ENCODE measurements around the gene SVOP. TPM values are rescaled to one million over a fixed set of nuclear protein-coding genes. Genes with fewer than 3 reads are reported as not detected.

The SVOP gene
- total and polyA plus RNA-seq, 2 donors (not counting 1 experiment from before 2014, with no cell fraction given): not detected

GRCh38 chr12:108915632-108916133 lies 105.2 kb downstream of the SVOP start:
- no peak overlapping the region for H3K4me3 Mint-ChIP-seq
- POLR2A ChIA-PET: no interaction called here
- TF ChIP-seq CTCF (IDR thresholded peaks at IDR 0.05) (no peak), EZH2 (IDR thresholded peaks at IDR 0.05; ENCODE audit: borderline replicate concordance, insufficient read depth, low read depth, low read length, poor library complexity, severe bottlenecking) (no peak)
- peaks cover 9% of the 10 kb centered on the region for H3K27me3 Mint-ChIP-seq
- H3K4me1 Mint-ChIP-seq: no peaks in the 10 kb centered on the region
- no peak overlapping the region for H3K9ac ChIP-seq (ENCODE audit: low read length)
- H3K27ac Mint-ChIP-seq: no peak overlapping the region
- ATAC-seq (ENCODE audit: low read depth) (no peak), DNase-seq (no peak)
- CTCF ChIA-PET: no interaction called here
- no peak overlapping the region for H3K4me3 ChIP-seq (ENCODE audit: control extremely low read depth in 1 of 5, extremely low read depth in 1 of 5, insufficient read depth in 1 of 5, low read depth in 2 of 5, low read length in 4 of 5)
- no peaks in the 10 kb centered on the region for H3K36me3 ChIP-seq (replicated peaks in 1 of 2; ENCODE audit: control extremely low read depth in 1 of 2, control insufficient read depth in 1 of 2, extremely low read depth in 1 of 2, insufficient read depth in 2 of 2, low read length in 1 of 2)
- peaks cover 0 to 13% (median 5%) of the 10 kb centered on the region in 3 donors for H3K9me3 ChIP-seq (ENCODE audit: control extremely low read depth in 1 of 3, control insufficient read depth in 2 of 3, insufficient read depth in 1 of 3, low read length in 2 of 3)
- no peaks in the 10 kb centered on the region for H3K4me1 ChIP-seq (ENCODE audit: control insufficient read depth in 2 of 2, insufficient read depth in 2 of 2, low read length in 2 of 2)
- no peaks in the 10 kb centered on the region for H4K20me1 ChIP-seq (ENCODE audit: control insufficient read depth, insufficient read depth, low read length, poor library complexity, severe bottlenecking)
- H3K27ac ChIP-seq (ENCODE audit: low read length in 2 of 2): no peak overlapping the region
- H3K4me2 ChIP-seq (replicated peaks; ENCODE audit: low read depth, low read length, poor library complexity, severe bottlenecking): no peak overlapping the region
- H3K27me3 ChIP-seq (replicated peaks in 1 of 4; ENCODE audit: control extremely low read depth in 1 of 4, control insufficient read depth in 3 of 4, insufficient read depth in 4 of 4, low read length in 3 of 4): no peaks in the 10 kb centered on the region
- no peak overlapping the region for H2AFZ ChIP-seq (ENCODE audit: insufficient read depth, low read depth, low read length, poor library complexity, severe bottlenecking)
- WGBS (ENCODE audit: insufficient coverage): 93% methylated on average over 15 of the region's 15 CpGs
- no peaks in the 10 kb centered on the region for H3K79me2 ChIP-seq (ENCODE audit: control insufficient read depth, insufficient read depth, low read length)
- H3K9me3 Mint-ChIP-seq (ENCODE audit: insufficient read depth): peaks cover 4% of the 10 kb centered on the region
- intact Hi-C loops (cut with micrococcal nuclease): no loop called here

- Histone ChIP-seq H3K4me2 (replicated peaks; ENCODE audit: low read depth, low read length, poor library complexity, severe bottlenecking) (no peak overlapping the region), H3K4me1 (ENCODE audit: control insufficient read depth in 2 of 2, insufficient read depth in 2 of 2, low read length in 2 of 2) (no peaks in the 10 kb centered on the region), H3K9ac (ENCODE audit: low read length) (no peak overlapping the region), H2AFZ (ENCODE audit: insufficient read depth, low read depth, low read length, poor library complexity, severe bottlenecking) (no peak overlapping the region), H3K79me2 (ENCODE audit: control insufficient read depth, insufficient read depth, low read length) (no peaks in the 10 kb centered on the region), H3K27ac (ENCODE audit: low read length in 2 of 2) (no peak overlapping the region), H3K9me3 (ENCODE audit: control extremely low read depth in 1 of 3, control insufficient read depth in 2 of 3, insufficient read depth in 1 of 3, low read length in 2 of 3) (peaks cover 0 to 3% (median 0%) of the 10 kb centered on the region in 3 donors), H3K36me3 (replicated peaks in 1 of 2; ENCODE audit: control extremely low read depth in 1 of 2, control insufficient read depth in 1 of 2, extremely low read depth in 1 of 2, insufficient read depth in 2 of 2, low read length in 1 of 2) (no peaks in the 10 kb centered on the region), H3K27me3 (replicated peaks in 1 of 4; ENCODE audit: control extremely low read depth in 1 of 4, control insufficient read depth in 3 of 4, insufficient read depth in 4 of 4, low read length in 3 of 4) (no peaks in the 10 kb centered on the region), H3K4me3 (ENCODE audit: control extremely low read depth in 1 of 5, extremely low read depth in 1 of 5, insufficient read depth in 1 of 5, low read depth in 2 of 5, low read length in 4 of 5) (no peak overlapping the region), H4K20me1 (ENCODE audit: control insufficient read depth, insufficient read depth, low read length, poor library complexity, severe bottlenecking) (no peaks in the 10 kb centered on the region)
- no peak for TF ChIP-seq EZH2 (IDR thresholded peaks at IDR 0.05; ENCODE audit: borderline replicate concordance, insufficient read depth, low read depth, low read length, poor library complexity, severe bottlenecking)
- TF ChIP-seq CTCF (IDR thresholded peaks at IDR 0.05): no peak
- POLR2A ChIA-PET: no interaction called here
- Mint-ChIP-seq H3K4me1 (no peaks in the 10 kb centered on the region), H3K27ac (no peak overlapping the region), H3K27me3 (peaks cover 9% of the 10 kb centered on the region), H3K4me3 (no peak overlapping the region), H3K9me3 (ENCODE audit: insufficient read depth) (no peaks in the 10 kb centered on the region)
- WGBS (ENCODE audit: insufficient coverage): no CpG with 5 or more reads among the region's 4 CpGs
- no peak for DNase-seq
- ATAC-seq (ENCODE audit: low read depth): no peak
- CTCF ChIA-PET: no interaction called here
- intact Hi-C loops (cut with micrococcal nuclease): no loop called here
Observed at GRCh38 chr12:108914121-108914531, 106.7 kb downstream of the SVOP start.

Measured in B cell (primary cell).